ENCODE measurements around the gene KRTAP5-2.

DNA sequence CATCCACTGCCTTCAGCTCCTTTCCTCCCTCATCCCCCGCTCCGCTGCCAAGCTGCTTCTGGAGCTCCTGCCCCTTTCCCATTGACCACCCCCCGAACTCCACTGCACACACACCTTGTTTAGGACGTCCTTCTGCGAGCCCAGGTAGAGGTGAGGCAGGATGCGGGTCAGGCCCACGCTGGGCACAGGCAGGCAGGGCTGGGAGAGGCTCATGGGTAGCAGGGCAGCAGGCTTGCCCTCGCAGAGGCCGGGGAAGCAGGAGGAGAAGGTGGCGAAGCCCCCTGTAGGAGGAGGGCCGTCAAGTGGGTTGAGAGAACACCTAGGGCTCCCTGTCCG is 39.4 kb downstream of the KRTAP5-2 start:
- TF ChIP-seq CTCF (IDR thresholded peaks at IDR 0.05; ENCODE audit: low read length), result no peak
- TF ChIP-seq EZH2 (optimal IDR thresholded peaks at IDR 0.05; ENCODE audit: low read depth, low read length), result no peak
- TF ChIP-seq EZH2phosphoT487 (IDR thresholded peaks at IDR 0.05; ENCODE audit: low read length), result no peak

Measured in MM.1S (cell line).